ENCODE measurements around the gene SFXN4. TPM values are rescaled to one million over a fixed set of nuclear protein-coding genes. Genes with fewer than 3 reads are reported as not detected.
"Not testable (repeated sequence)": the region's sequence is repeated elsewhere in the genome, so short reads cannot be mapped to it uniquely, and the experiment has no call there.

SFXN4 gene
- total RNA-seq, 1 donor from 2014 or later = 17.1 TPM

GRCh38 chr10:119161680-119162451 is 3.6 kb downstream of the SFXN4 start:
- no peak overlapping the region for H3K4me3 ChIP-seq (ENCODE audit: low read depth, low read length)
- no peak for DNase-seq (ENCODE audit: low read depth)
- TF ChIP-seq CTCF (conservative IDR thresholded peaks at IDR 0.05; ENCODE audit: low read depth, low read length) = peak; percentile 19

DNA sequence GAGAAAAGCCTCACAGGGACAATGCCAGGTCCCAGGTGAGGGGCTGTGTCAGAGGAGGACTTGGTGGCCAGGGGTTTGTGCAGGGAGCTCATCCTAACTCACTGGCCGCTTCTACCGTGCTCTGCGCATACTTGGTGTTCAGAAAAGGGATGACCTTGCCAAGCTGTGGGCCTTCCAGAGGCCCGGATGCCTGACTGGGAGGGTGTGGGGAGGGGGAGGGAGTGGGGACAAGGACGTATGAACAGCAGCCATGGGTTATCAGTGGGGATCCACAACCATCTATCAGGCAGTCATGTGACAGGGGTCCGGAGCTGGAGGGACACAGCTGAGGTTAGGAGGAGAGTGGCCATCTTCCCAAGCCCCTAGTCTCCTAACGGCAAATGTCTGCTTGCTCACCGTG is 6.2 kb downstream of the SFXN4 start:
- no peak for DNase-seq (ENCODE audit: low read depth)
- no peak for TF ChIP-seq CTCF (conservative IDR thresholded peaks at IDR 0.05; ENCODE audit: low read depth, low read length)
- H3K4me3 ChIP-seq (ENCODE audit: low read depth, low read length) = no peak overlapping the region

DNA sequence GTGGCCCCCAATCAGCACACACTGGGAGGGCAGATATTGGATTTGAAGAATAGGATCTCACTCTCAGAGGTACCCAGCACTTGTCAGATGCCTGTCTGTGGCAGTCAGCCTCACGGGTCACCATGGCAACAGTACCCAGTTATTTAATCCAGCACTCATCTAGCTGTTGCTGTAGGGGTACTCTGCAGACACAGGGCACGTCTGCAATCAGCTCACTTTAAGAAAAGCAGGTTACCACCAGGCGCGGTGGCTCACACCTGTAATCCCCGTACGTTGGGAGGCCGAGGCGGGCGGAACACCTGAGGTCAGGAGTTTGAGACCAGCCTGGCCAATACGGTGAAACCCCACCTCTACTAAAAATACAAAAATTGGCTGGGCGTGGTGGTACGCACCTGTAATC is 11.9 kb downstream of the SFXN4 start:
- no peak overlapping the region for H3K4me3 ChIP-seq (ENCODE audit: low read depth, low read length)
- no peak for TF ChIP-seq CTCF (conservative IDR thresholded peaks at IDR 0.05; ENCODE audit: low read depth, low read length)
- DNase-seq (ENCODE audit: low read depth) = no peak

- TF ChIP-seq CTCF (conservative IDR thresholded peaks at IDR 0.05; ENCODE audit: low read depth, low read length) = no peak
- DNase-seq (ENCODE audit: low read depth) = no peak
- H3K4me3 ChIP-seq (ENCODE audit: low read depth, low read length) = no peak overlapping the region
These were observed 12.5 kb downstream of the SFXN4 start for GRCh38 chr10:119153041-119153440.

DNA sequence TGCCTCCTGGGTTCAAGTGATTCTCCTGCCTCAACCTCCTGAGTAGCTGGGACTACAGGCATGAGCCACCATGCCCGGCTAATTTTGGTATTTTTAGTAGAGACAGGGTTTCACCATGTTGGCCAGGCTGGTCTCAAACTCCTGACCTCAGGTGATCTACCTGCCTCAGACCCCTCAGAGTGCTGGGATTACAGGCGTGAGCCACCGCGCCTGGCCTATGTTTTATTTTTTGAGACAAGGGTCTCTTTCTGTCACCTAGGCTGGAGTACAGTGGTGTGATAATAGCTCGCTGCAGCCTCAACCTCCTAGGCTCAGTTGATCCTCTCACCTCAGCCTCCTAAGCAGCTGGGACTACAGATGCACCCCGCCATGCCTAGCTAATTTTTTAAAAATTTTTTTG is 13.9 kb downstream of the SFXN4 start:
- DNase-seq (ENCODE audit: low read depth); H3K4me3 ChIP-seq (ENCODE audit: low read depth, low read length): not testable (repeated sequence)

DNA sequence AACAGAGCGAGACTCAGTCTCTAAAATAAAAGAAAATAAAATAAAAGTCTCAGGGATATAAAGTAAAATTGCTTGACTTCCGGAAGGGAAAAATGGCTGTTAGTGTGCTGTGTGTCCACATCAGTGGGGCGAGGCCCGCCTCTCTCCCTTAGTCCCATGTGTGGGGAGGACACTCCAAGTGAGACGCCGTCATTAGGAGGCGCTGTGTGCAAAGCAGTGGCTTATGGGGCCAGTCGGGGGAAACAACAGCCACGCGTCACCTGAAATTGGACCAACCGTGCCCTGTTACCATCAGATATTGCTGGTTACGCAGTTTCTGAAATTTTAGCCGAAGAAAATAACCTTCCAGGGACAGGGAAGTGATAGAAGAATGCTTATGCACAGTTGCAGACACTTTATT is 15.8 kb downstream of the SFXN4 start:
- no peak for DNase-seq (ENCODE audit: low read depth)
- peak; percentile 33 for TF ChIP-seq CTCF (conservative IDR thresholded peaks at IDR 0.05; ENCODE audit: low read depth, low read length)
- no peak overlapping the region for H3K4me3 ChIP-seq (ENCODE audit: low read depth, low read length)

GRCh38 chr10:119149157-119149556 is 16.4 kb downstream of the SFXN4 start:
- H3K4me3 ChIP-seq (ENCODE audit: low read depth, low read length) = no peak overlapping the region
- no peak for TF ChIP-seq CTCF (conservative IDR thresholded peaks at IDR 0.05; ENCODE audit: low read depth, low read length)
- DNase-seq (ENCODE audit: low read depth) = no peak
